ENCODE data around the gene GPATCH8.

DNA sequence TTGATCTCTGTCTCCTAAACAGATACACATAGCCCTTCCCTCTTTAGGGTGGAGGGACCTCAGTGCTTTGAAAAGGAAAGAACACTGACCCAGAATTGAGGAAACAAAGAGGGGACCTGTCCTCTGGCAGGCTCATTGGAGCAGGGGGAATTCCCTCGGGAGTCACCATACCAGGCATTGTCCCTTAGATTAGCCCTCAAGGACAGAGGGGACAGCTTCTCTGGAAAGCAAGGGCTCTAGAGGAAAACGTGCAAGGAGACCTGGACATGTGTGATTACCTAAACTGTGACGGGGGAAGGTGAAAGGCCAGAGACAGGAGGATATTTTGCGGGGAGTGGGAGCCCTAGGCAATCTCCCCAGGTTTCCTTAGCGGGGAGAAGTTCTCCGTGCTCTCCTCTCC lies 46.5 kb upstream of the GPATCH8 start:
- TF ChIP-seq EP300 (IDR thresholded peaks at IDR 0.05) = no peak
- no peak for TF ChIP-seq CTCF (IDR thresholded peaks at IDR 0.05)
